Prostate gland (tissue), 2 donors: ENCODE data around the gene JMJD4. TPM values are rescaled to one million over a fixed set of nuclear protein-coding genes. Genes with fewer than 3 reads are reported as not detected.

ENCODE experiments used
- DNase-seq: peaks from one replicate; pipeline ENCODE4 v3.0.0-alpha.2; 2019; ENCODE audit warnings: low spot score
- H3K27ac ChIP-seq, 2 donors: fragments of 200-600 bp; sonication (generic); 2 replicates each; pipeline ENCODE4 v1.5.1; 2017 to 2019
- H3K27me3 ChIP-seq: fragments of 200-600 bp; sonication (generic); replicated peaks from 2 replicates; pipeline ENCODE4 v1.5.1; 2019; ENCODE audit not compliant: insufficient read depth
- H3K36me3 ChIP-seq, 2 donors: fragments of 200-600 bp; sonication (generic); 1 replicate in 1 of 2; 2 replicates in 1 of 2; pipeline versions ENCODE4 v1.5.1 to v1.8.1; 2017 to 2019
- H3K4me1 ChIP-seq: fragments of 200-600 bp; sonication (generic); replicated peaks from 2 replicates; pipeline ENCODE4 v1.5.1; 2019
- H3K4me3 ChIP-seq, 2 donors: fragments of 200-600 bp; sonication (generic); 2 replicates each; pipeline ENCODE4 v1.5.1; 2017 to 2019
- H3K9me3 ChIP-seq: fragments of 200-600 bp; sonication (generic); 2 replicates; pipeline ENCODE4 v1.5.1; 2017
- POLR2A ChIP-seq: fragments of 450-650 bp; IDR thresholded peaks from one replicate; pipeline ENCODE4 v1.6.1; 2016; ENCODE audit warnings: antibody characterized with exemption, mild to moderate bottlenecking
- POLR2AphosphoS5 ChIP-seq: sonication (generic); formaldehyde crosslinking; IDR thresholded peaks from one replicate; pipeline ENCODE4 v1.6.1; 2017; ENCODE audit warnings: antibody characterized with exemption
- WGBS: methylation state at CpG from one replicate; pipeline ENCODE4 v1.1.5; 2018; 5-methylcytosine and 5-hydroxymethylcytosine counted together
- intact Hi-C: fragments of 100-400 bp; cut with DNase I; formaldehyde crosslinking; loops from one replicate; pipeline ENCODE4 v1.14.2; 2022
- total RNA-seq, 2 donors: library from RNA; depleted of rRNA; stranded (reverse); fragments of >200 nt; gene quantifications; one replicate each; pipeline ENCODE4 v1.1.0, GENCODE V29; 2016
- TF ChIP-seq, protein P1 (sequence below), 4 experiments: fragments of 200-600 bp in 2 of 4; fragments of 450-650 bp in 2 of 4; sonication (generic) in 2 of 4; IDR thresholded peaks; 1 replicate in 3 of 4; 2 replicates in 1 of 4; pipeline ENCODE4 v1.5.1; 2016 to 2019; ENCODE audit warnings: antibody characterized with exemption in 4 of 4, mild to moderate bottlenecking in 2 of 4, moderate library complexity in 2 of 4

The JMJD4 gene
- total RNA-seq, 2 donors from 2014 or later = 29.8 to 38.3 TPM

DNA sequence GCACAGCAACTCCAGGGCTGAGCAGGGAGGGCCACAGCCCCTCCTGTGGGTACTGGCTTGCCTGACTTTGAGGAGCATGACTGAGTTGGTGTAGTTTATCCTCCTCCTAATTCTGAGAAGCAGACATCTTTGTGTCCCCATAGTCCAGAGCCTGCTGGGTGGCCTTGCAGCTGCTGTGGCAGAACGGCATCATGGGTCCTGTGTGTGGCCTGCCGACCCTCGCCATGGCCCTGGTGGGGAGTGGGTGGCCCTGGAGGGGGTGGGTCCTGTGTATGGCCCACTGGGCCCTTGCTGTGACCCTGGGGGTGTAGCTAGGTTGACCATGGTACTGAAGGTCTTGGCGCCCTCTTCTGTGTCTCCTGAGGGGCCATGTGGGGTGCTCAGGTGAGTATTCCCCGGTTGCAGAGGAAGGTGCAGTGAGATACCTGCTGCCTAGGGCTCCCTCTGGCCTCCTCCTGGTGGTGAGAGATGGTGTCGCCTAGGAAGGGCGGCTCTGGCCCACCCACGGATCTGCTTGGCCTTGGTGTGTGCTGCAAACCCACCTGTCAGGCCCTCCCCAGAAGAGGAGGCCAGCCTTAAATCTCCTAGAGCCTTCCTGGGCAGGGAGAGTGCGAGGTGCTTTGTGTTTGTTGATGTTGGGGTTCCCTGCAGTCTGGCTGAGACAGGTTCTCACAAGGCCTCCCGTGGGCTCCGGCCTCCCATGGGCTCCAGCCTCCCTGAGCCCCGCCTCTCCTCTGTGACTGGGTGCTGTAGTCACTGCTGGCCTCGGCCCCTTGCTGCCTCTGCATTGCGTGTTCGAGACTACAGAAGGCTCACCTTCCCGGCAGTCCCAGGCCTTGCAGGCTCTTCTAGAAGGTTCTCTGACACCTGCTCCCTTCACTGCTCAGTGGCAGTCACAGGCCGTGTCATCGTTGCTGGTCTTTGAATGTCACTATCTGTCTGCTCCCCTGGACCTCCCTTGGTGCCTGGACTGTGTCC is 7.9 kb upstream of the JMJD4 start:
- Histone ChIP-seq H3K4me3 (no peak overlapping the region), H3K36me3 (no peaks in the 10 kb centered on the region), H3K4me1 (peaks cover 4% of the 10 kb centered on the region), H3K27ac (no peak overlapping the region), H3K9me3 (no peaks in the 10 kb centered on the region), H3K27me3 (no peaks in the 10 kb centered on the region)
- intact Hi-C loops = no loop called here
- no peak for DNase-seq
- TF ChIP-seq POLR2A (no peak), POLR2AphosphoS5 (no peak)
- TF ChIP-seq, protein P1, sequence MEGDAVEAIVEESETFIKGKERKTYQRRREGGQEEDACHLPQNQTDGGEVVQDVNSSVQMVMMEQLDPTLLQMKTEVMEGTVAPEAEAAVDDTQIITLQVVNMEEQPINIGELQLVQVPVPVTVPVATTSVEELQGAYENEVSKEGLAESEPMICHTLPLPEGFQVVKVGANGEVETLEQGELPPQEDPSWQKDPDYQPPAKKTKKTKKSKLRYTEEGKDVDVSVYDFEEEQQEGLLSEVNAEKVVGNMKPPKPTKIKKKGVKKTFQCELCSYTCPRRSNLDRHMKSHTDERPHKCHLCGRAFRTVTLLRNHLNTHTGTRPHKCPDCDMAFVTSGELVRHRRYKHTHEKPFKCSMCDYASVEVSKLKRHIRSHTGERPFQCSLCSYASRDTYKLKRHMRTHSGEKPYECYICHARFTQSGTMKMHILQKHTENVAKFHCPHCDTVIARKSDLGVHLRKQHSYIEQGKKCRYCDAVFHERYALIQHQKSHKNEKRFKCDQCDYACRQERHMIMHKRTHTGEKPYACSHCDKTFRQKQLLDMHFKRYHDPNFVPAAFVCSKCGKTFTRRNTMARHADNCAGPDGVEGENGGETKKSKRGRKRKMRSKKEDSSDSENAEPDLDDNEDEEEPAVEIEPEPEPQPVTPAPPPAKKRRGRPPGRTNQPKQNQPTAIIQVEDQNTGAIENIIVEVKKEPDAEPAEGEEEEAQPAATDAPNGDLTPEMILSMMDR (IDR thresholded peaks at IDR 0.05) = no peak
- WGBS = 88% methylated on average over 15 of the region's 18 CpGs

DNA sequence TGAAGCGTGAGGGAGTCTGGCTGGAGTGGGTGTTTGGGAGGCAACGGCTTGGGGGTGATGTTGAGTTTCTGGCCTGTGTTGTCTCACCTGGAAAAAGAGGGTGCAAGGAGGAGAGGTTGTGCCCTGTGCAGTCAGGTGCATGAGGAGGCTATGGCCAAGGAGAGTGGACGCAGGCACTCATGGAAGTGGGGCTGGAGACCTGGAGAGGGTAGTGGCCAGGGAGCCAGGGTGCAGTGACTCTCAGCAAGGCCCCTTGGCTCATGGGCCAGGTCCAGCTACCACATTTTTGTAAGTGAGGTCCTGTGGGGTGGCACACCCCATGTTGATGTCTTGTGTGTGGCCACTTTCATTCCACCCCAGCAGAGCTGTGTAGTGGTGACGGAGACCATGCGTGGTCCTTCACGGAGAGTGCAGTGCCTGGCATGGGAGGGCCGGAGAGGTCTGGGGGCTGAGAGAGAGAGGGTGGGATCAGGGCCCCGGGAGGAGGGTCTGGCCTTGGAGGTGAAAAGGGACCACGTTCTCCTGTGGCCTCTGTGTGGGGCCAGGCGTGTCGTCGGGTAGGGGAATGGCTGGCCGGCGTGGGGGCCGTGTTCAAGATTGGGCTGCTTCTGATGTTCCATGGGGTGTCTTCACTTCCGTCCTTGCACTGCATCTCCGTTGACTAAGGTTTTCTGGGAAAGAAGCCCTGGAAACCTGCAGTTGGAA is 6.2 kb upstream of the JMJD4 start:
- Histone ChIP-seq H3K4me1 (peaks cover 4% of the 10 kb centered on the region), H3K9me3 (no peaks in the 10 kb centered on the region), H3K27ac (no peak overlapping the region), H3K4me3 (no peak overlapping the region), H3K27me3 (no peaks in the 10 kb centered on the region), H3K36me3 (no peaks in the 10 kb centered on the region)
- no peak for DNase-seq
- TF ChIP-seq, protein P1 (IDR thresholded peaks at IDR 0.05) = no peak
- TF ChIP-seq POLR2AphosphoS5 (no peak), POLR2A (no peak)
- intact Hi-C loops = no loop called here
- WGBS = 91% methylated on average over 17 of the region's 17 CpGs

GRCh38 chr1:227740401-227740960 is 5.4 kb upstream of the JMJD4 start:
- Histone ChIP-seq H3K27ac (no peak overlapping the region), H3K4me1 (peaks cover 4% of the 10 kb centered on the region), H3K9me3 (no peaks in the 10 kb centered on the region), H3K27me3 (no peaks in the 10 kb centered on the region), H3K4me3 (no peak overlapping the region), H3K36me3 (no peaks in the 10 kb centered on the region)
- WGBS = 69% methylated on average over 3 of the region's 3 CpGs
- TF ChIP-seq POLR2AphosphoS5 (no peak), POLR2A (no peak)
- TF ChIP-seq, protein P1 (IDR thresholded peaks at IDR 0.05) = no peak
- DNase-seq = no peak
- intact Hi-C loops = no loop called here

- no peak for TF ChIP-seq POLR2AphosphoS5
- TF ChIP-seq, protein P1 (IDR thresholded peaks at IDR 0.05) = no peak
- no peak overlapping the region for H3K4me3 ChIP-seq
- no peaks in the 10 kb centered on the region for H3K36me3 ChIP-seq
- H3K27me3 ChIP-seq = no peaks in the 10 kb centered on the region
- intact Hi-C loops = loop anchor here (5.0 kb wide), 1 partner anchor 177 kb away; the partner anchor contains the start of gene ZNF678
- no peak overlapping the region for H3K27ac ChIP-seq
- WGBS = 91% methylated on average over 7 of the region's 7 CpGs
- DNase-seq = no peak
- peaks cover under 1% of the 10 kb centered on the region for H3K4me1 ChIP-seq
- H3K9me3 ChIP-seq = no peaks in the 10 kb centered on the region
These were observed 4.5 kb upstream of the JMJD4 start for GRCh38 chr1:227739636-227740035.
